NCI-H82 (cell line): ENCODE measurements around the gene BDH1.

Experiments used
- DNase-seq: peaks from one replicate; lab custom pipeline; 2025; lab: John Stamatoyannopoulos, UW

BDH1 gene

GRCh38 chr3:197507081-197507480, 48.7 kb downstream of the BDH1 start:
- DNase-seq = peak; percentile 96

GRCh38 chr3:197505796-197506548, 49.8 kb downstream of the BDH1 start:
- peak; percentile 43 for DNase-seq

DNA sequence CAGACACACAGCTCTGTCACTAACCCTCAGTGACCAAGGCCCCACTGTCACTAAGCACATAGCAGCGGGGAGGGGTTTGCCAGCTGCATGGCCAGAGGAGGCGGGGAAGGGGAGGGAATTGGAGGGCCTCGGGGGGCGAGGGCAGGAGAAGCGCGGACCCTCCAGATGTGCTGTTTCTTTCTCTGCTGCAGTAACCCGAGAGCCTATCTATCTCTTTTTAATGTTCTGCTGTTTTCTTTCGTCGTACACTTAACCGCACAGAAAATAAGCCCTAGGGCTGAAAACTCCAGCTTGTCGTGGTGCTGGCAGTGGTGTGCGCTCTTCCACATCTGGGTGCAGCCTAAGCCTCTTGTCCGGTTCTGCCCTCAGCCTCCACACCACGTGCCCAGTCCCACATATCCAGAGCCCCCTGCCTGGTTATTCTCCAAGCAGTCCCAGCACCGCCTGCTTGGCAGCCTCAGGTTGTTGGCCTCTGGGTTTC, 51.1 kb downstream of the BDH1 start:
- DNase-seq = peak; percentile 72

GRCh38 chr3:197504229-197504628, 51.5 kb downstream of the BDH1 start:
- DNase-seq = no peak

DNA sequence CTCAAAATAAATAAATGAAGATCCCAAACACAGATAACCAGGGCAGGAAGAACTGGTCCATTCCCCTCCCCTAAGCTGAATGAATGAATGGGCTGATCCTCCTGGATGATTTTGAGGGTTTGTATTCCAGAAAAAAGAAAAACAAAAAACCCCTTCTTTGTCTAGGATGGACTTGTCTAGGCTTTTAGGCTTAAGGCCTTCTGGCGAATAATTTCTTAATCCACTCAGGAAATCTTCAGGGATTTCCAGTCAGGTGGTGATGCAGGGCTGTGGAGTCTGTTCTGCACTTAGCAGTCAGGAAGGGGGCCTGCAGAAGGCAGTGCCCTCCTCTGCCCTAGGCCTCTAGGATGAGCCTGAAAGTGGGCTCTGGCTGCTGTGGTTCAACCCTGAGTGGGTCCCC, 52.1 kb downstream of the BDH1 start:
- peak; percentile 98 for DNase-seq

GRCh38 chr3:197501879-197502620, 53.7 kb downstream of the BDH1 start:
- peak; percentile 97 for DNase-seq

GRCh38 chr3:197501496-197501878, 54.3 kb downstream of the BDH1 start:
- DNase-seq = peak; percentile 62

DNA sequence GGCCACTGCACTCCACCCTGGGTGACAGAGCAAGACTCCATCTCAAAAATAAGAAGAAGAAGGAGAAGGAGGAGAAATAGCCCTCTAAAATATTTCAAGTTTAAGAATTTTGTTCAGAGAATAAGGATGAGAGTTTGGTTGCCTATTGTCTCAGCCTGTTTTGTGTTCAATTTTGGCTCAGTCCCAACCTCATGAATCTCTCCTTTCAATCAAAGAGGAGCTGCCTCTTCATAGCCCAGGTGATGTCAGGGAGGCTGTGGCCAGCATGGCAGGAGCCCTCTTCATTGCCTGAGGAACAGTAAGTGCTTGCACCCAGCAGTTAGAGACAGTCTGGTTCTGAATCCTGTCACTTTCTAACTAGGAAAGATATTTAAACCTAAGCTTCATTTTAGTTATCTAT, 55.0 kb downstream of the BDH1 start:
- DNase-seq = no peak

DNA sequence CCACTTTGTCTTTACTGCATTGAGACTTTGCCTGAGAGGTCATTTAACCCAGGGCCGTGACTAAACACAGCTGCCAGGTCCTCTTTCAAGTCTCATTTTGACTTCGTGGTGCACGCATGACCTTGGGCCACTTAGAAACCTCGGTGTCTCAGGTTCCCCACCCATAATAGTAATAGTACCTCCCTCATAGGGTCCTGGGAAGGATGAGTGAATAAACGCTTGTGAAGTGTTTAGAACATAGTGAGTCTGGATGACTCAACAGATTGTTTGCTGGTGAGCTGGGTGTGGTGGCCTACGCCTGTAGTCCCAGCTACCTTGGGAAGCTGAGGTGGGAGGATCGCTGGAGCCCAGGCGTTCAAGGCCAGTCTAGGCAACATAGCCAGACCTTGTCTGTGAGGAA, 56.3 kb downstream of the BDH1 start:
- DNase-seq = no peak

GRCh38 chr3:197498499-197499241, 57.1 kb downstream of the BDH1 start:
- no peak for DNase-seq

GRCh38 chr3:197496746-197497125, 59.0 kb downstream of the BDH1 start:
- no peak for DNase-seq

DNA sequence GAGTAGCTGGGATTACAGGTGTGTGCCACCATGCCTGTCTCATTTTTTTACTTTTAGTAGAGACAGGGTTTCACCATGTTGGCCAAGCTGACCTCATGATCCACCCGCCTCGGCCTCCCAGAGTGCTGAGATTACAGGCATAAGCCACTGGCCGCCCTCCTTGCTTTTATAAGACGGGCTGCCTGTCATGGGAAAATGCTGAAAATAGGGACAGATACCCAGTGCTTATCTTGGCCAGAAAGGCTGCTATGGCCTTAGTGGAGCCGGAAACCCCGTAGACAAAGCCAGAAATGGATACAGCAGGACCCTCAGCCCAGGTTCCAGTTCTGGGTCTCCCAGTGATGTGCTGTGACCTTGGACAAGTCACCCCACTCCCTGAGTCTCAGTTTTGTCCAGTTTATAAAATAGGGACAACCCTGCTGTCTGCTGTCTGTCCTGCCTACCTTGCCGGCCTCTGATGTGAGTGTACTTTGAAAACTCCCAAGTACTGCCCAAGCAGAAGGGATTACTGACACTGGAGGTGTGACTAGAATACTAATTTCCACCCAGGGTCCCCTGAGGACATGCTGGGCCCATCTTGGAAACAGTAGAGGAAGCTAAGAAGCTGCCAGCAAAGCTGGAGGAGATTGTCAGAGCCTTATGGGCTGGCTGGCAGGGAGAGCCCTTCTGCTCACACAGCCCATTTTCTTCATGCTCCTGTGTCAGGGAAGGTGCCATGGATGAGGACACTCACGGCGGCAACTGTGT, 59.6 kb downstream of the BDH1 start:
- DNase-seq = peak; percentile 88

GRCh38 chr3:197495499-197495898, 60.3 kb downstream of the BDH1 start:
- no peak for DNase-seq

DNA sequence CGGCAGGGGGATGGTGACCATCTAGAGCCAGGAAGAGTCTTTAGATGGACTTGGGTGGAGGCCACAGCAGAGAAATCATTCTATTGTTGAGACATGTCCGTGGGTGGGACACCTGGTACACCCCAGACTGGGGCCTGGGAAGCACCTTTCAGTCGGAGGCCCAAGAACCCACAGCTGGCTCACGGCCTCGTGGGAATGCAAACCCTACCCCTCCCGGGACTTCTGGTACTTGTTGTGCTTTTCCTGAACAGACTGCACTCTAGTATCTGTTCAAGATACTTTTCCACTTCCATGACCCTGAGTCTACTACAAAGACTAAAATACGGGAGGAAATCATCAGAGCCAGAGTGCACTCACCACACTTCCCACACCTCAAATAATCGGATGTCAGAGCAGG, 60.7 kb downstream of the BDH1 start:
- DNase-seq = no peak

DNA sequence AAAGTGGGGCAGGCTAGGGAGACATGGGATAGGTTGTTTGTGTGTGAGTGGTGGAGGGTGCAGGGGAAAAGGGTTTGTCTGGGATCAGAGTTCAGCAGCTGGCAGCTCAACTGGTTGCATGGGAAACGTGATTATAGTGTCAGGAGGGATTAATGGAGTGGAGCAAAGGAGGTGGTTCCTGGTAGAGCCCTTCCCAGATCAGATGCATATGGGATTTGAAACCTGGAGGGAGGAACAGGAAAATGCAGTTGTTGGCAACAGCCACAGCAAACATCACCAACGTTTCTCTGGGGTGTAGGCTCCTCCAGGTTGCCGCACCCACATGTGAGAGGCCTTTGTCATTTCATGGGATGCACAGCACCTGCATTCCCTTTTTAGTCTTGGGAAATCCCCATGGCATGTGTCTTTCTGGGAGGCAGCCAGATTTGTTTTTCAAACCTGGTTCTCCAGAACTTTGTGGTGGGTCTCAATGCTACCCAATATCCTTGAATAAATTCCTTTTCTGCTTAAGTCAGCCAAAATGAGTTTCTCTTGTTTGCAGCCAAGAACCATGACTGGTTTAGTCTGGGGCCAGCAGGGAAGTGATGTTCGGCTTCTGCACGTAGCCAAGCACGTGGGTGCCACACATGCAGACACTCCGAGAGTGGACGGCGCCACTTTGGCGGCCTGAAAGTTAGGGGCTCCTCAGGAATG, 61.3 kb downstream of the BDH1 start:
- peak; percentile 98 for DNase-seq

GRCh38 chr3:197493049-197493448, 62.7 kb downstream of the BDH1 start:
- DNase-seq = no peak

DNA sequence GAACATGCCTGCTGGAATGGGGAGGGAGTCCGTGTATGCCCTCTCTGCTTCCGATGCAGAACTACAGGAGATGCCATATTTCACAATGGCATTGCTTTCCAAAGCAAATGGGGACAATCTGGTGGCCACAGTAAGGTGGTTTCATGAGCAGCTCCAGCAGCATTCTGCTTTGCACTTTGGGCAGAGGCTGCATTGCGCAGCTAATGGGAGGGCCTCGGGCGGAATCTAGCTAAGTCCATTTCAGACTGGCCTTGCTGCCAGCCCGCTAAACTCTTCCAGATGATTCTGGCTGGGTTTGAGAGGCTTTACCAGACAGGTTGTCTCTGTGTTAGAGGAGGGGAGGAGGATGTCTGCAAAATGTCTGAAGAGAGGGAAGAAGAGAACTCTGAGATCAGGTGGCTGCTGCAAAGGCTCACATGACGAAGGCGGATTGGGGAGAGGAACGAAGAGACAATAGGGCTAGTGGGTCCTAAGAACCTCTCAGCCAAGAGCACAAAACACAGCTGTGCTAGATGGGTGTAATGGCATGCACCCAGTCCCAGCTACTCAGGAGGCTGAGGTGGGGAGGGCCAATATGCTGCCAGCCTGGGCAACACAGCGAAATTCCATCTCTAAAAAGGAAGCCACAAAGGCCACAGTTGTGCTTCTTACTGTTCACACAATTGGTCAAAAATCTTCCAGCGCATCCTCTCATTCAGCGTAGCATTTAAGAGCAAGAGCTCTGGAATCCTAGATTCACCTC, 63.7 kb downstream of the BDH1 start:
- no peak for DNase-seq

- no peak for DNase-seq
Observed at GRCh38 chr3:197491478-197491877, 64.3 kb downstream of the BDH1 start.

- DNase-seq = no peak
Observed at GRCh38 chr3:197490098-197491058, 65.4 kb downstream of the BDH1 start.
